GM23248 (cell line): ENCODE results near the gene SMC2.

Source experiments
- EZH2 ChIP-seq: fragments of 200-600 bp; sonication (generic); IDR thresholded peaks from 2 replicates; pipeline ENCODE4 v1.6.1; 2018; ENCODE audit warnings: antibody characterized with exemption, mild to moderate bottlenecking; ENCODE audit not compliant: insufficient read depth, poor library complexity, severe bottlenecking
- EZH2phosphoT487 ChIP-seq: fragments of 200-600 bp; sonication (generic); IDR thresholded peaks from 2 replicates; pipeline ENCODE4 v1.6.1; 2018; ENCODE audit warnings: antibody characterized with exemption, moderate library complexity, mild to moderate bottlenecking, low read depth; ENCODE audit not compliant: insufficient read depth

- TF ChIP-seq EZH2 (no peak), EZH2phosphoT487 (no peak)
Measured at GRCh38 chr9:104073770-104074133, 20.4 kb upstream of the SMC2 start.
